PC-9 (cell line): Measurements from ENCODE around the gene GARNL3. TPM values are rescaled to one million over a fixed set of nuclear protein-coding genes. Genes with fewer than 3 reads are reported as not detected.

ENCODE experiments used
- BruUV-seq: library from RNA; stranded (reverse); fragments of 400-500 nt; replicated peaks from 2 replicates; lab custom pipeline; 2021; lab: Mats Ljungman, UMichigan
- CTCF ChIA-PET: fragments of 300-600 bp; sonication (Branson Sonifier 250); formaldehyde crosslinking; loops from one replicate; lab custom pipeline; 2022; ENCODE audit warnings: antibody characterized with exemption; lab: Charles Lee
- POLR2A ChIA-PET: fragments of 300-600 bp; sonication (Branson Sonifier 250); formaldehyde crosslinking; loops from one replicate; lab custom pipeline; 2022; ENCODE audit warnings: antibody characterized with exemption; ENCODE audit not compliant: unreplicated experiment; lab: Charles Lee
- DNase-seq, 2 experiments: peaks; one replicate each; pipeline versions ENCODE4 v3.0.0 to v3.0.0-alpha.2; 2015 to 2022; ENCODE audit warnings: mixed read lengths in 1 of 2
- H2AFZ ChIP-seq: fragments of 200-600 bp; sonication (generic); 2 replicates; pipeline ENCODE4 v1.8.1; 2017; ENCODE audit warnings: antibody characterized with exemption
- H3F3A ChIP-seq: fragments of 200-600 bp; sonication (generic); 2 replicates; pipeline ENCODE4 v1.8.1; 2017; ENCODE audit warnings: antibody characterized with exemption, mild to moderate bottlenecking, low read depth; ENCODE audit not compliant: insufficient read depth
- H3K27ac ChIP-seq: fragments of 200-600 bp; sonication (generic); 2 replicates; pipeline ENCODE4 v1.6.1; 2016; ENCODE audit warnings: mixed run types
- H3K27me3 ChIP-seq: fragments of 200-600 bp; sonication (generic); 2 replicates; pipeline ENCODE4 v1.6.1; 2016; ENCODE audit warnings: low read depth, mixed run types; ENCODE audit not compliant: insufficient read depth
- H3K36me3 ChIP-seq: fragments of 200-600 bp; sonication (generic); 2 replicates; pipeline ENCODE4 v1.6.1; 2016; ENCODE audit warnings: low read depth, mixed run types
- H3K4me1 ChIP-seq: fragments of 200-600 bp; sonication (generic); replicated peaks from 2 replicates; pipeline ENCODE4 v1.6.1; 2016; ENCODE audit warnings: mixed run types; ENCODE audit not compliant: insufficient read depth
- H3K4me2 ChIP-seq: fragments of 200-600 bp; sonication (generic); 2 replicates; pipeline ENCODE4 v1.6.1; 2017; ENCODE audit warnings: mixed run types
- H3K4me3 ChIP-seq: fragments of 200-600 bp; sonication (generic); 2 replicates; pipeline ENCODE4 v1.6.1; 2016; ENCODE audit warnings: mixed run types
- H3K79me2 ChIP-seq: fragments of 200-600 bp; sonication (generic); 2 replicates; pipeline ENCODE4 v1.6.1; 2017; ENCODE audit warnings: low read depth, mixed run types
- H3K9me2 ChIP-seq: fragments of 200-600 bp; sonication (generic); 2 replicates; pipeline ENCODE4 v1.8.1; 2017; ENCODE audit warnings: mild to moderate bottlenecking; ENCODE audit not compliant: insufficient read depth
- H3K9me3 ChIP-seq: fragments of 200-600 bp; sonication (generic); 2 replicates; pipeline ENCODE4 v1.8.1; 2016; ENCODE audit warnings: low read depth; ENCODE audit not compliant: insufficient read depth
- H4K20me1 ChIP-seq: fragments of 200-600 bp; sonication (generic); 2 replicates; pipeline ENCODE4 v1.8.1; 2017; ENCODE audit not compliant: insufficient read depth
- CTCF ChIP-seq: fragments of 200-600 bp; sonication (generic); conservative IDR thresholded peaks from 2 replicates; pipeline ENCODE4 v1.6.1; 2017; ENCODE audit warnings: mixed run types, antibody characterized with exemption, mild to moderate bottlenecking, moderate library complexity
- EZH2 ChIP-seq: fragments of 200-600 bp; sonication (generic); IDR thresholded peaks from 2 replicates; pipeline ENCODE4 v1.8.0; 2017; ENCODE audit warnings: antibody characterized with exemption, low read depth
- intact Hi-C: fragments of 100-400 bp; cut with micrococcal nuclease; formaldehyde crosslinking; loops from one replicate; pipeline ENCODE4 v1.10.0; 2022; ENCODE audit not compliant: unreplicated experiment
- total RNA-seq: library from RNA; stranded (reverse); gene quantifications from 2 replicates; pipeline ENCODE4 v1.2.3, GENCODE V29; 2021

Gene GARNL3
- total RNA-seq, 1 experiment from 2014 or later: 10.8 TPM

GRCh38 chr9:127308652-127309434 lies 44.3 kb downstream of the GARNL3 start:
- H3F3A ChIP-seq: peaks cover 20% of the 10 kb centered on the region
- no peaks in the 10 kb centered on the region for H4K20me1 ChIP-seq
- H3K27ac ChIP-seq: no peak overlapping the region
- no TSS peak for BruUV-seq
- peaks cover 34% of the 10 kb centered on the region for H3K4me1 ChIP-seq
- ChIA-PET POLR2A (interaction anchor here (0.6 kb wide), 2 partner anchors 64 to 88 kb away, joined by 4 read pairs; no protein-coding TSS in a partner anchor), CTCF (interaction anchor here (0.6 kb wide), 1 partner anchor 33 kb away, joined by 3 read pairs; no protein-coding TSS in a partner anchor)
- no peaks in the 10 kb centered on the region for H3K79me2 ChIP-seq
- no peaks in the 10 kb centered on the region for H3K27me3 ChIP-seq
- H3K9me2 ChIP-seq: no peaks in the 10 kb centered on the region
- H3K4me2 ChIP-seq: peak overlapping the region; percentile 9; the same call in 1 of the 2 replicates
- no peak overlapping the region for H3K4me3 ChIP-seq
- peak in 1 of 2 experiments; percentile 53 for DNase-seq
- no peaks in the 10 kb centered on the region for H3K36me3 ChIP-seq
- no peak for TF ChIP-seq CTCF
- no peak for TF ChIP-seq EZH2
- no peak overlapping the region for H2AFZ ChIP-seq
- intact Hi-C loops: no loop called here
- H3K9me3 ChIP-seq: no peaks in the 10 kb centered on the region

- no peak overlapping the region for H2AFZ ChIP-seq
- no peak overlapping the region for H3K4me2 ChIP-seq
- no peaks in the 10 kb centered on the region for H3K79me2 ChIP-seq
- CTCF ChIA-PET: no interaction called here
- H3K9me2 ChIP-seq: no peaks in the 10 kb centered on the region
- peaks cover 34% of the 10 kb centered on the region for H3K4me1 ChIP-seq
- BruUV-seq: no TSS peak
- intact Hi-C loops: loop anchor here (2.0 kb wide), 1 partner anchor 27 kb away; no protein-coding TSS in a partner anchor
- no peak overlapping the region for H3K27ac ChIP-seq
- H3F3A ChIP-seq: peaks cover 20% of the 10 kb centered on the region
- no peaks in the 10 kb centered on the region for H3K36me3 ChIP-seq
- POLR2A ChIA-PET: no interaction called here
- no peaks in the 10 kb centered on the region for H4K20me1 ChIP-seq
- DNase-seq: no peak
- H3K9me3 ChIP-seq: no peaks in the 10 kb centered on the region
- H3K4me3 ChIP-seq: no peak overlapping the region
- TF ChIP-seq EZH2 (no peak), CTCF (no peak)
- no peaks in the 10 kb centered on the region for H3K27me3 ChIP-seq
These were observed 45.1 kb downstream of the GARNL3 start for GRCh38 chr9:127309715-127310114.

GRCh38 chr9:127311239-127311741 lies 46.7 kb downstream of the GARNL3 start:
- no peaks in the 10 kb centered on the region for H3K79me2 ChIP-seq
- no peak overlapping the region; the same call in 1 of the 2 replicates for H3K27ac ChIP-seq
- H3K36me3 ChIP-seq: no peaks in the 10 kb centered on the region
- peaks cover 34% of the 10 kb centered on the region for H3K4me1 ChIP-seq
- H3F3A ChIP-seq: peaks cover 20% of the 10 kb centered on the region
- no TSS peak for BruUV-seq
- TF ChIP-seq CTCF (peak; percentile 62; the same call in 1 of the 2 replicates), EZH2 (no peak)
- no peak overlapping the region for H2AFZ ChIP-seq
- intact Hi-C loops: loop anchor here (2.0 kb wide), 1 partner anchor 26 kb away; no protein-coding TSS in a partner anchor
- no peaks in the 10 kb centered on the region for H3K9me3 ChIP-seq
- no peaks in the 10 kb centered on the region for H4K20me1 ChIP-seq
- no peaks in the 10 kb centered on the region for H3K27me3 ChIP-seq
- no peak overlapping the region for H3K4me3 ChIP-seq
- peak; percentile 63 to 84 for DNase-seq
- H3K4me2 ChIP-seq: peak overlapping the region; percentile 50
- CTCF ChIA-PET: interaction anchor here (0.6 to 1.3 kb wide), 2 partner anchors 85 to 410 kb away, joined by 5 read pairs; partner anchors contain the start of gene SLC2A8
- POLR2A ChIA-PET: no interaction called here
- H3K9me2 ChIP-seq: no peaks in the 10 kb centered on the region
